ENCODE measurements around the gene PDE11A. TPM values are rescaled to one million over a fixed set of nuclear protein-coding genes. Genes with fewer than 3 reads are reported as not detected.

The PDE11A gene
- total and polyA plus RNA-seq, 4 donors, result 1.0 to 5.9 (median 1.7) TPM

DNA sequence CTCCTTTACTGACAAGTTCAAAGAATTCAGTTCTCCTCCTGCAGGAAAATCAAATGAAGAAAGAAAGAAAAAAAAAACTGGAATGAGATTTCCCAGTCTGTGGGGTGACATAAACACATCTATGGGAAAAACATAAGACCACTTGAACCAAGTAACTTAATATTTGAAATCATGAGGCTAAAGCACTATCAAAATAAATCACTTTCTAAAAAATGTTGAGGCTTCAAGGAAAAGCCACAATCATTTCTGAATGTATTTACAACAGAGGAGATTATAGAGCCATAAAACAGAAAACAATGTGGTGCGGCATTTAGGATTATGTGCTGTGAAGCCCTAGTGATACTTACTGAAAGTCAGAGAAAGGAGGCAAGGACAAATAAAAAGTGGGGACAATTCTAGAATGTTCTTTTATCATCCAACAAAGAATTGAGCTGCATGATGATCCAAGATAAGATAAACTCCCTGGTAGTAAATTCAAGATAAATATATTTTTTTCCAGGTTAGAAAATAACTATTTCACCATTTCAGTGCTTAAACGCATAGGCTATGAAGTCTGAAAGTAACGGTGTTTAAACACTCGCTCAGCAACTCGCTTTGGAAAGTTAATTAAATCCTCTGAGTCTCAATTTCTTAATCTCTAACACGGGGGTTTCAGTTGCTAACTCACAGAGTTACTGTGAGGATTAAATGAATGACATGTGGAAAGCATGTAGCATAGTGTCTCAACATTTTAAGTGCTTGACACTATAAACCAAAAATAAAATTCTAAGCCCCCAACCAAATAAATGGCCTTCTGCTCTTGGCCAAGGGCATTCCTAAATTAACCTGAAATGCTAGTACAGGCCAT, 391.5 kb downstream of the PDE11A start:
- no peaks in the 10 kb centered on the region for H3K9me3 ChIP-seq (ENCODE audit: control insufficient read depth in 4 of 4, low read length in 3 of 4)
- H3K9ac ChIP-seq (ENCODE audit: low read depth in 1 of 2, low read length in 2 of 2), result no peak overlapping the region
- no peak overlapping the region for H3K4me3 ChIP-seq (ENCODE audit: low read depth in 1 of 3, low read length in 3 of 3)
- peaks cover 0 to 1% (median 0%) of the 10 kb centered on the region in 4 donors for H3K4me1 ChIP-seq (ENCODE audit: control insufficient read depth in 4 of 4, insufficient read depth in 4 of 4, low read length in 3 of 4)
- H3K27me3 ChIP-seq (ENCODE audit: control insufficient read depth in 4 of 4, insufficient read depth in 4 of 4, low read length in 3 of 4), result no peaks in the 10 kb centered on the region
- H3K36me3 ChIP-seq (ENCODE audit: control insufficient read depth in 4 of 4, insufficient read depth in 3 of 4, low read depth in 1 of 4, low read length in 3 of 4), result no peaks in the 10 kb centered on the region
- no peak overlapping the region for H3K27ac ChIP-seq (ENCODE audit: low read depth in 1 of 2, low read length in 2 of 2)
- no peak for DNase-seq (ENCODE audit: low spot score)
- TF ChIP-seq, protein P1, sequence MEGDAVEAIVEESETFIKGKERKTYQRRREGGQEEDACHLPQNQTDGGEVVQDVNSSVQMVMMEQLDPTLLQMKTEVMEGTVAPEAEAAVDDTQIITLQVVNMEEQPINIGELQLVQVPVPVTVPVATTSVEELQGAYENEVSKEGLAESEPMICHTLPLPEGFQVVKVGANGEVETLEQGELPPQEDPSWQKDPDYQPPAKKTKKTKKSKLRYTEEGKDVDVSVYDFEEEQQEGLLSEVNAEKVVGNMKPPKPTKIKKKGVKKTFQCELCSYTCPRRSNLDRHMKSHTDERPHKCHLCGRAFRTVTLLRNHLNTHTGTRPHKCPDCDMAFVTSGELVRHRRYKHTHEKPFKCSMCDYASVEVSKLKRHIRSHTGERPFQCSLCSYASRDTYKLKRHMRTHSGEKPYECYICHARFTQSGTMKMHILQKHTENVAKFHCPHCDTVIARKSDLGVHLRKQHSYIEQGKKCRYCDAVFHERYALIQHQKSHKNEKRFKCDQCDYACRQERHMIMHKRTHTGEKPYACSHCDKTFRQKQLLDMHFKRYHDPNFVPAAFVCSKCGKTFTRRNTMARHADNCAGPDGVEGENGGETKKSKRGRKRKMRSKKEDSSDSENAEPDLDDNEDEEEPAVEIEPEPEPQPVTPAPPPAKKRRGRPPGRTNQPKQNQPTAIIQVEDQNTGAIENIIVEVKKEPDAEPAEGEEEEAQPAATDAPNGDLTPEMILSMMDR (IDR thresholded peaks at IDR 0.05; ENCODE audit: low read depth, low read length, missing input control), result no peak
- TF ChIP-seq, protein P2, sequence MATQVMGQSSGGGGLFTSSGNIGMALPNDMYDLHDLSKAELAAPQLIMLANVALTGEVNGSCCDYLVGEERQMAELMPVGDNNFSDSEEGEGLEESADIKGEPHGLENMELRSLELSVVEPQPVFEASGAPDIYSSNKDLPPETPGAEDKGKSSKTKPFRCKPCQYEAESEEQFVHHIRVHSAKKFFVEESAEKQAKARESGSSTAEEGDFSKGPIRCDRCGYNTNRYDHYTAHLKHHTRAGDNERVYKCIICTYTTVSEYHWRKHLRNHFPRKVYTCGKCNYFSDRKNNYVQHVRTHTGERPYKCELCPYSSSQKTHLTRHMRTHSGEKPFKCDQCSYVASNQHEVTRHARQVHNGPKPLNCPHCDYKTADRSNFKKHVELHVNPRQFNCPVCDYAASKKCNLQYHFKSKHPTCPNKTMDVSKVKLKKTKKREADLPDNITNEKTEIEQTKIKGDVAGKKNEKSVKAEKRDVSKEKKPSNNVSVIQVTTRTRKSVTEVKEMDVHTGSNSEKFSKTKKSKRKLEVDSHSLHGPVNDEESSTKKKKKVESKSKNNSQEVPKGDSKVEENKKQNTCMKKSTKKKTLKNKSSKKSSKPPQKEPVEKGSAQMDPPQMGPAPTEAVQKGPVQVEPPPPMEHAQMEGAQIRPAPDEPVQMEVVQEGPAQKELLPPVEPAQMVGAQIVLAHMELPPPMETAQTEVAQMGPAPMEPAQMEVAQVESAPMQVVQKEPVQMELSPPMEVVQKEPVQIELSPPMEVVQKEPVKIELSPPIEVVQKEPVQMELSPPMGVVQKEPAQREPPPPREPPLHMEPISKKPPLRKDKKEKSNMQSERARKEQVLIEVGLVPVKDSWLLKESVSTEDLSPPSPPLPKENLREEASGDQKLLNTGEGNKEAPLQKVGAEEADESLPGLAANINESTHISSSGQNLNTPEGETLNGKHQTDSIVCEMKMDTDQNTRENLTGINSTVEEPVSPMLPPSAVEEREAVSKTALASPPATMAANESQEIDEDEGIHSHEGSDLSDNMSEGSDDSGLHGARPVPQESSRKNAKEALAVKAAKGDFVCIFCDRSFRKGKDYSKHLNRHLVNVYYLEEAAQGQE (IDR thresholded peaks at IDR 0.05), result no peak
- TF ChIP-seq GABPA (IDR thresholded peaks at IDR 0.05 in 1 of 2, conservative IDR thresholded peaks at IDR 0.05 in 1 of 2) (no peak), HNF4A (conservative IDR thresholded peaks at IDR 0.05) (no peak), NR2F2 (IDR thresholded peaks at IDR 0.05) (no peak), FOXA1 (IDR thresholded peaks at IDR 0.05) (no peak), RAD21 (IDR thresholded peaks at IDR 0.05) (no peak), HNF4G (IDR thresholded peaks at IDR 0.05) (no peak), EGR1 (IDR thresholded peaks at IDR 0.05; ENCODE audit: low read depth in 2 of 2) (no peak), JUND (IDR thresholded peaks at IDR 0.05) (no peak), YY1 (IDR thresholded peaks at IDR 0.05) (no peak), FOXA2 (IDR thresholded peaks at IDR 0.05) (no peak), RXRA (IDR thresholded peaks at IDR 0.05) (no peak), SP1 (IDR thresholded peaks at IDR 0.05) (no peak)
- TF ChIP-seq, protein P3, sequence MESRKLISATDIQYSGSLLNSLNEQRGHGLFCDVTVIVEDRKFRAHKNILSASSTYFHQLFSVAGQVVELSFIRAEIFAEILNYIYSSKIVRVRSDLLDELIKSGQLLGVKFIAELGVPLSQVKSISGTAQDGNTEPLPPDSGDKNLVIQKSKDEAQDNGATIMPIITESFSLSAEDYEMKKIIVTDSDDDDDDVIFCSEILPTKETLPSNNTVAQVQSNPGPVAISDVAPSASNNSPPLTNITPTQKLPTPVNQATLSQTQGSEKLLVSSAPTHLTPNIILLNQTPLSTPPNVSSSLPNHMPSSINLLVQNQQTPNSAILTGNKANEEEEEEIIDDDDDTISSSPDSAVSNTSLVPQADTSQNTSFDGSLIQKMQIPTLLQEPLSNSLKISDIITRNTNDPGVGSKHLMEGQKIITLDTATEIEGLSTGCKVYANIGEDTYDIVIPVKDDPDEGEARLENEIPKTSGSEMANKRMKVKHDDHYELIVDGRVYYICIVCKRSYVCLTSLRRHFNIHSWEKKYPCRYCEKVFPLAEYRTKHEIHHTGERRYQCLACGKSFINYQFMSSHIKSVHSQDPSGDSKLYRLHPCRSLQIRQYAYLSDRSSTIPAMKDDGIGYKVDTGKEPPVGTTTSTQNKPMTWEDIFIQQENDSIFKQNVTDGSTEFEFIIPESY (IDR thresholded peaks at IDR 0.05), result no peak
- TF ChIP-seq, protein P4, sequence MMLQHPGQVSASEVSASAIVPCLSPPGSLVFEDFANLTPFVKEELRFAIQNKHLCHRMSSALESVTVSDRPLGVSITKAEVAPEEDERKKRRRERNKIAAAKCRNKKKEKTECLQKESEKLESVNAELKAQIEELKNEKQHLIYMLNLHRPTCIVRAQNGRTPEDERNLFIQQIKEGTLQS (IDR thresholded peaks at IDR 0.05), result no peak
- 92% methylated on average over 6 of the region's 6 CpGs for WGBS
